Measurements from ENCODE around the gene HADHA. TPM values are rescaled to one million over a fixed set of nuclear protein-coding genes. Genes with fewer than 3 reads are reported as not detected.

The HADHA gene
- polyA plus RNA-seq, 1 donor (not counting 4 experiments of a cell fraction or from before 2014, with no cell fraction given), result 150 TPM

DNA sequence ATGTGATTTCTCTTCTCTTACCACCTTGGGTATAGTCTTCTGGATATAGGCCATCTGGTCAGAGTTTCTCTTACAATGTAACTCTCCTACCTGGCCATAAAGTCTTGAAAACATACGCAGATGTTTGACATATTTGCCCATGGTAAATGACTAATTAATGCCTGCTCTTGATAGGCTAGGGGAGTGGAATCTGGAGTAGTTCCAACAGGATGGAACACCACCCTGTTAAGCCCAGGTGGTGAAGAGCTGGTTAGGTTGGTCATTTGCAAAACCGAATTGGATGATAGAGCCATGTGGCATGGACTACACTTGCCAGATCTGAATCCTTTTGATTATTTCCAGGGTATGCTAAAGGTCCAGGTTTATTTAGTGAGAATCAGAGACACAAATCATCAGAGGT, 36.8 kb upstream of the HADHA start:
- FAIRE-seq (peak; percentile 79), DNase-seq (ENCODE audit: low read depth, low spot score) (no peak)
- peaks cover 20% of the 10 kb centered on the region for H3K4me1 ChIP-seq (ENCODE audit: control insufficient read depth, extremely low read depth, insufficient read depth, low read length)
- H3K27ac ChIP-seq (ENCODE audit: control insufficient read depth, insufficient read depth, low read length), result no peak overlapping the region
- TF ChIP-seq, protein P1, sequence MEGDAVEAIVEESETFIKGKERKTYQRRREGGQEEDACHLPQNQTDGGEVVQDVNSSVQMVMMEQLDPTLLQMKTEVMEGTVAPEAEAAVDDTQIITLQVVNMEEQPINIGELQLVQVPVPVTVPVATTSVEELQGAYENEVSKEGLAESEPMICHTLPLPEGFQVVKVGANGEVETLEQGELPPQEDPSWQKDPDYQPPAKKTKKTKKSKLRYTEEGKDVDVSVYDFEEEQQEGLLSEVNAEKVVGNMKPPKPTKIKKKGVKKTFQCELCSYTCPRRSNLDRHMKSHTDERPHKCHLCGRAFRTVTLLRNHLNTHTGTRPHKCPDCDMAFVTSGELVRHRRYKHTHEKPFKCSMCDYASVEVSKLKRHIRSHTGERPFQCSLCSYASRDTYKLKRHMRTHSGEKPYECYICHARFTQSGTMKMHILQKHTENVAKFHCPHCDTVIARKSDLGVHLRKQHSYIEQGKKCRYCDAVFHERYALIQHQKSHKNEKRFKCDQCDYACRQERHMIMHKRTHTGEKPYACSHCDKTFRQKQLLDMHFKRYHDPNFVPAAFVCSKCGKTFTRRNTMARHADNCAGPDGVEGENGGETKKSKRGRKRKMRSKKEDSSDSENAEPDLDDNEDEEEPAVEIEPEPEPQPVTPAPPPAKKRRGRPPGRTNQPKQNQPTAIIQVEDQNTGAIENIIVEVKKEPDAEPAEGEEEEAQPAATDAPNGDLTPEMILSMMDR (optimal IDR thresholded peaks at IDR 0.05 in 1 of 3, IDR thresholded peaks at IDR 0.05 in 1 of 3, conservative IDR thresholded peaks at IDR 0.05 in 1 of 3; ENCODE audit: extremely low read depth in 1 of 3, insufficient read depth in 2 of 3, low read length in 3 of 3), result no peak
- TF ChIP-seq EZH2 (IDR thresholded peaks at IDR 0.05; ENCODE audit: low read length), result no peak
- no peaks in the 10 kb centered on the region for H3K79me2 ChIP-seq (ENCODE audit: control insufficient read depth, insufficient read depth, low read length)
- no peaks in the 10 kb centered on the region for H3K27me3 ChIP-seq (ENCODE audit: control insufficient read depth, extremely low read depth, insufficient read depth, low read length)
- peaks cover 8 to 38% of the 10 kb centered on the region in 2 experiments for H3K36me3 ChIP-seq (ENCODE audit: control insufficient read depth in 2 of 2, extremely low read depth in 1 of 2, insufficient read depth in 2 of 2, low read length in 2 of 2)
- H2AFZ ChIP-seq (ENCODE audit: control insufficient read depth, low read length), result no peak overlapping the region
- H3K4me2 ChIP-seq (ENCODE audit: control insufficient read depth, extremely low read depth, insufficient read depth, low read depth, low read length), result no peak overlapping the region
- no peaks in the 10 kb centered on the region for H3K9me3 ChIP-seq (ENCODE audit: control insufficient read depth, low read depth, low read length)
- H3K9me1 ChIP-seq (ENCODE audit: control insufficient read depth, extremely low read depth, insufficient read depth, low read length), result no peaks in the 10 kb centered on the region
- no peaks in the 10 kb centered on the region for H4K20me1 ChIP-seq (ENCODE audit: control insufficient read depth, extremely low read depth, insufficient read depth, low read length)
- no peak overlapping the region for H3K4me3 ChIP-seq (ENCODE audit: control insufficient read depth in 2 of 3, extremely low read depth in 1 of 3, insufficient read depth in 2 of 3, low read depth in 1 of 3, low read length in 3 of 3)
- dilution Hi-C loops (cut with MboI; ENCODE audit: extremely low pct_ligation_motif_present, low sequenced_read_pairs), result no loop called here
- H3K9ac ChIP-seq (ENCODE audit: control insufficient read depth, extremely low read depth, insufficient read depth, low read length), result no peak overlapping the region

DNA sequence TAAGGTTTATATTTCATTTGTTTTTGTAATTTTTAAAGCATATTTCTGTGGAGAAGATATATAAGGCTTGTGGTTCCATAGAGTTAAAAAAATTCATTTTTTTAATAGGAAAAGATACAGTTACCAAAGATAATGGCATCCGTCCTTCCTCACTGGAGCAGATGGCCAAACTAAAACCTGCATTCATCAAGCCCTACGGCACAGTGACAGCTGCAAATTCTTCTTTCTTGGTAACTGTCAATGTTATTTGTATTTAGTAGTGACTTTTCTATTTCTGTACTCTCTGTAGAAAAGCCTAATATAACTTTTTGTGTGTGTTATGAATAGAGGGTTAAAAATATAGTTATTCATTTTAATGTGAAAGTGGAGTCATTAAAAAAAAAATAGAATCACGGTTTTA, 35.5 kb upstream of the HADHA start:
- Histone ChIP-seq H3K9me1 (ENCODE audit: control insufficient read depth, extremely low read depth, insufficient read depth, low read length) (no peaks in the 10 kb centered on the region), H2AFZ (ENCODE audit: control insufficient read depth, low read length) (no peak overlapping the region), H3K27ac (ENCODE audit: control insufficient read depth, insufficient read depth, low read length) (no peak overlapping the region), H3K9me3 (ENCODE audit: control insufficient read depth, low read depth, low read length) (no peaks in the 10 kb centered on the region), H3K4me3 (ENCODE audit: control insufficient read depth in 2 of 3, extremely low read depth in 1 of 3, insufficient read depth in 2 of 3, low read depth in 1 of 3, low read length in 3 of 3) (no peak overlapping the region), H3K4me1 (ENCODE audit: control insufficient read depth, extremely low read depth, insufficient read depth, low read length) (peaks cover 30% of the 10 kb centered on the region), H3K4me2 (ENCODE audit: control insufficient read depth, extremely low read depth, insufficient read depth, low read depth, low read length) (no peak overlapping the region), H3K9ac (ENCODE audit: control insufficient read depth, extremely low read depth, insufficient read depth, low read length) (no peak overlapping the region), H3K79me2 (ENCODE audit: control insufficient read depth, insufficient read depth, low read length) (no peaks in the 10 kb centered on the region), H4K20me1 (ENCODE audit: control insufficient read depth, extremely low read depth, insufficient read depth, low read length) (no peaks in the 10 kb centered on the region), H3K36me3 (ENCODE audit: control insufficient read depth in 2 of 2, extremely low read depth in 1 of 2, insufficient read depth in 2 of 2, low read length in 2 of 2) (peaks cover 6 to 40% of the 10 kb centered on the region in 2 experiments), H3K27me3 (ENCODE audit: control insufficient read depth, extremely low read depth, insufficient read depth, low read length) (no peaks in the 10 kb centered on the region)
- DNase-seq (ENCODE audit: low read depth, low spot score), result no peak
- TF ChIP-seq, protein P1 (optimal IDR thresholded peaks at IDR 0.05 in 1 of 3, IDR thresholded peaks at IDR 0.05 in 1 of 3, conservative IDR thresholded peaks at IDR 0.05 in 1 of 3; ENCODE audit: extremely low read depth in 1 of 3, insufficient read depth in 2 of 3, low read length in 3 of 3), result no peak
- no peak for TF ChIP-seq EZH2 (IDR thresholded peaks at IDR 0.05; ENCODE audit: low read length)
- dilution Hi-C loops (cut with MboI; ENCODE audit: extremely low pct_ligation_motif_present, low sequenced_read_pairs), result no loop called here
- no peak for FAIRE-seq

Data from keratinocyte (primary cell).